K562 (cell line): ENCODE results near the gene SERPINE3. TPM values are rescaled to one million over a fixed set of nuclear protein-coding genes. Genes with fewer than 3 reads are reported as not detected.

Source experiments
- ATAC-seq: fragments of 200-7000 bp; cut with Tn5 transposase; 3 replicates; pipeline ENCODE4 v1.9.1; 2020; ENCODE audit warnings: moderate library complexity
- BruUV-seq: library from RNA; stranded (reverse); fragments of 400-500 nt; replicated peaks from 2 replicates; lab custom pipeline; 2021; lab: Mats Ljungman, UMichigan
- CTCF ChIA-PET: fragments of 300-600 bp; formaldehyde crosslinking; extraction: SDS; loops from one replicate; lab custom pipeline; 2021; ENCODE audit warnings: low intra/inter-chr PET ratio; lab: Yijun Ruan, JAX
- POLR2A ChIA-PET: fragments of 300-600, 350-650 bp; sonication (Branson Sonifier 250); formaldehyde crosslinking; extraction: SDS; loops from one replicate; lab custom pipeline; 2021; ENCODE audit warnings: antibody characterized with exemption, inconsistent platforms; lab: Yijun Ruan, JAX
- DNase-seq, 4 experiments: peaks; one replicate each; pipeline versions ENCODE4 v3.0.0 to v3.0.0-alpha.2; 2011 to 2018; ENCODE audit warnings: low spot score in 3 of 4, mixed read lengths in 3 of 4; ENCODE audit errors: extremely low read depth in 1 of 4
- FAIRE-seq: peaks from 2 replicates; lab custom pipeline; 2011; peaks lifted over from hg19 to GRCh38; lab: Jason Lieb, UNC
- H2AFZ ChIP-seq: 2 replicates; pipeline ENCODE4 v1.6.0; 2011; ENCODE audit warnings: low read depth, low read length, control low read depth, inconsistent platforms
- H3K27ac ChIP-seq: fragments of 200-600 bp; 3 replicates; pipeline ENCODE4 v1.8.0; 2011; ENCODE audit warnings: low read depth, mild to moderate bottlenecking, control low read depth, inconsistent platforms, low read length, moderate library complexity, mixed read lengths; ENCODE audit errors: extremely low read depth
- H3K27me3 ChIP-seq, 2 experiments: fragments of 300-600 bp in 1 of 2; 2 replicates in 1 of 2; 3 replicates in 1 of 2; pipeline versions ENCODE4 v1.6.0 to v1.8.0; 2011; ENCODE audit warnings: inconsistent platforms in 2 of 2, low read length in 2 of 2, mild to moderate bottlenecking in 1 of 2, mixed read lengths in 1 of 2, moderate library complexity in 1 of 2; ENCODE audit not compliant: control insufficient read depth in 2 of 2, insufficient read depth in 2 of 2
- H3K36me3 ChIP-seq: fragments of 300-600 bp; 3 replicates; pipeline ENCODE4 v1.8.0; 2011; ENCODE audit warnings: mild to moderate bottlenecking, low read length, inconsistent platforms; ENCODE audit not compliant: control insufficient read depth, insufficient read depth
- H3K4me1 ChIP-seq, 2 experiments: fragments of 200-600 bp in 1 of 2; replicated peaks in 1 of 2; 2 replicates in 1 of 2; 3 replicates in 1 of 2; pipeline versions ENCODE4 v1.5.1 to v1.8.0; 2011; ENCODE audit warnings: inconsistent platforms in 2 of 2, low read length in 2 of 2, mild to moderate bottlenecking in 1 of 2, mixed read lengths in 1 of 2, moderate library complexity in 1 of 2; ENCODE audit not compliant: control insufficient read depth in 2 of 2, insufficient read depth in 2 of 2
- H3K4me2 ChIP-seq: 2 replicates; pipeline ENCODE4 v1.6.1; 2011; ENCODE audit warnings: low read length, control low read depth, inconsistent platforms, mixed read lengths; ENCODE audit not compliant: insufficient read depth
- H3K4me3 ChIP-seq: fragments of 200-600 bp; sonication (generic), shearing (Covaris generic); 2 replicates; pipeline ENCODE4 v1.5.1; 2016; ENCODE audit warnings: control low read depth, inconsistent platforms
- H3K79me2 ChIP-seq: fragments of 200-600 bp; 3 replicates; pipeline ENCODE4 v1.8.0; 2011; ENCODE audit warnings: low read length, inconsistent platforms; ENCODE audit not compliant: control insufficient read depth, insufficient read depth
- H3K9ac ChIP-seq, 2 experiments: 2 replicates each; pipeline versions ENCODE4 v1.6.0 to v1.6.1; 2011; ENCODE audit warnings: low read depth in 2 of 2, low read length in 2 of 2, control low read depth in 1 of 2, inconsistent platforms in 1 of 2, mild to moderate bottlenecking in 1 of 2, mixed read lengths in 1 of 2; ENCODE audit not compliant: insufficient read depth in 1 of 2
- H3K9me1 ChIP-seq: one replicate; pipeline ENCODE4 v1.6.0; 2011; ENCODE audit warnings: inconsistent platforms, mild to moderate bottlenecking, low read length, moderate library complexity; ENCODE audit not compliant: control insufficient read depth, insufficient read depth
- H3K9me3 ChIP-seq: replicated peaks from 2 replicates; pipeline ENCODE4 v1.5.1; 2011; ENCODE audit warnings: low read depth, low read length, inconsistent platforms; ENCODE audit not compliant: control insufficient read depth, insufficient read depth
- H4K20me1 ChIP-seq: replicated peaks from 2 replicates; pipeline ENCODE4 v1.6.1; 2011; ENCODE audit warnings: low read length, inconsistent platforms, mixed read lengths; ENCODE audit not compliant: control insufficient read depth, insufficient read depth
- CSDE1 ChIP-seq, 2 experiments: fragments of 450-650 bp; IDR thresholded peaks; 2 replicates each; pipeline ENCODE4 v1.6.1; 2016; ENCODE audit warnings: mild to moderate bottlenecking in 1 of 2
- FOSL1 ChIP-seq: fragments of 200-800 bp; sonication (Bioruptor generic); conservative IDR thresholded peaks from 2 replicates; pipeline ENCODE4 v1.6.1; 2016; ENCODE audit warnings: missing genetic modification characterization, missing compliant biosample characterization
- HMGN3 ChIP-seq: IDR thresholded peaks from 2 replicates; pipeline ENCODE4 v1.6.1; 2011; ENCODE audit warnings: borderline replicate concordance, low read depth, mild to moderate bottlenecking, mixed read lengths, low read length; ENCODE audit not compliant: insufficient read length; ENCODE audit errors: extremely low read depth
- LEF1 ChIP-seq: fragments of 450-650 bp; IDR thresholded peaks from 2 replicates; pipeline ENCODE4 v1.6.1; 2016; ENCODE audit warnings: mild to moderate bottlenecking
- MED1 ChIP-seq: sonication (generic); formaldehyde crosslinking; IDR thresholded peaks from 2 replicates; pipeline ENCODE4 v1.8.1; 2023; ENCODE audit warnings: missing genetic modification reagents, borderline replicate concordance
- NEUROD1 ChIP-seq: fragments of 150-350 bp; IDR thresholded peaks from 2 replicates; pipeline ENCODE4 v1.6.1; 2014; ENCODE audit warnings: borderline replicate concordance, low read length, low read depth; ENCODE audit not compliant: partially characterized antibody
- PHB2 ChIP-seq: fragments of 450-650 bp; IDR thresholded peaks from 2 replicates; pipeline ENCODE4 v1.6.1; 2017; ENCODE audit warnings: low read depth
- POLR2AphosphoS5 ChIP-seq: IDR thresholded peaks from 2 replicates; pipeline ENCODE4 v1.6.1; 2011; ENCODE audit warnings: mild to moderate bottlenecking, low read depth, low read length, moderate library complexity; ENCODE audit not compliant: control insufficient read depth, insufficient read depth
- PTTG1 ChIP-seq: fragments of 450-650 bp; IDR thresholded peaks from 2 replicates; pipeline ENCODE4 v1.6.1; 2016; ENCODE audit warnings: low read depth, mild to moderate bottlenecking, missing genetic modification characterization, missing compliant biosample characterization
- YBX1 ChIP-seq: fragments of 450-650 bp; IDR thresholded peaks from 2 replicates; pipeline ENCODE4 v1.7.1; 2016; ENCODE audit warnings: mild to moderate bottlenecking
- ZNF146 ChIP-seq: IDR thresholded peaks from one replicate; pipeline ENCODE4 v1.6.1; 2018; ENCODE audit warnings: missing compliant biosample characterization; ENCODE audit not compliant: unreplicated experiment
- ZNF217 ChIP-seq: sonication (generic); formaldehyde crosslinking; IDR thresholded peaks from 2 replicates; pipeline ENCODE4 v1.8.0; 2022; ENCODE audit warnings: mild to moderate bottlenecking, missing genetic modification reagents
- ZNF444 ChIP-seq: fragments of 250-450 bp; sonication (Bioruptor Pico); IDR thresholded peaks from 2 replicates; pipeline ENCODE4 v1.4.0; 2020; ENCODE audit warnings: mild to moderate bottlenecking, moderate library complexity
- ZNF695 ChIP-seq: fragments of 450-650 bp; formaldehyde crosslinking; IDR thresholded peaks from 2 replicates; pipeline ENCODE4 v1.4.0; 2020; ENCODE audit warnings: mild to moderate bottlenecking, moderate library complexity
- WGBS: fragments of 100-300 bp; shearing (Covaris generic); methylation state at CpG from one replicate; pipeline ENCODE4 v1.1.6; 2016; ENCODE audit warnings: low coverage, mixed read lengths; ENCODE audit not compliant: insufficient coverage; ENCODE audit errors: missing lambda C conversion rate; 5-methylcytosine and 5-hydroxymethylcytosine counted together
- in situ Hi-C: fragments of 300-500 bp; cut with MboI; formaldehyde crosslinking; loops from 4 replicates; pipeline ENCODE4 v1.15.0; 2018; ENCODE audit warnings: inconsistent platforms, mixed read lengths
- intact Hi-C: fragments of 100-400 bp; cut with micrococcal nuclease; formaldehyde crosslinking; loops from 2 replicates; pipeline ENCODE4 v1.14.2; 2022
- polyA plus RNA-seq, 8 experiments: library from polyadenylated mRNA; depleted of rRNA in 4 of 8; stranded (reverse) in 5 of 8; unstranded in 3 of 8; fragments of >200 nt; fragmentation: Nextera tagmentation in 2 of 8; fragmentation: Illumina TruSeq in 1 of 8; extraction: Ambion mirVana in 2 of 8; extraction: Trizol in 1 of 8; gene quantifications; 2 replicates each; pipeline versions ENCODE4 v1.2.1 to v1.2.3, GENCODE V29; 2011 to 2014; ENCODE audit warnings: inconsistent platforms in 1 of 8, missing spikeins in 1 of 8
- total RNA-seq, 7 experiments: library from RNA; depleted of rRNA in 6 of 7; stranded (reverse); fragments of >200 nt in 6 of 7; fragmentation: Illumina TruSeq in 2 of 7; extraction: Trizol in 2 of 7; gene quantifications; 2 replicates each; pipeline versions ENCODE4 v1.2.1 to v1.2.3, GENCODE V29; 2011 to 2021; ENCODE audit warnings: low replicate concordance in 1 of 7
- TF ChIP-seq, protein P1 (sequence below): fragments of 450-650 bp; IDR thresholded peaks from 2 replicates; pipeline ENCODE4 v1.6.1; 2016; ENCODE audit warnings: missing biosample characterization, missing genetic modification characterization
- TF ChIP-seq, protein P2 (sequence below): fragments of 250-450 bp; sonication (Bioruptor Pico); IDR thresholded peaks from 2 replicates; pipeline ENCODE4 v1.8.0; 2022; ENCODE audit warnings: moderate library complexity, mild to moderate bottlenecking, inconsistent platforms

SERPINE3 gene
- total and polyA plus RNA-seq, 9 of the 15 experiments (the other 6 are each of a cell fraction or from before 2014, with no cell fraction given): not detected

DNA sequence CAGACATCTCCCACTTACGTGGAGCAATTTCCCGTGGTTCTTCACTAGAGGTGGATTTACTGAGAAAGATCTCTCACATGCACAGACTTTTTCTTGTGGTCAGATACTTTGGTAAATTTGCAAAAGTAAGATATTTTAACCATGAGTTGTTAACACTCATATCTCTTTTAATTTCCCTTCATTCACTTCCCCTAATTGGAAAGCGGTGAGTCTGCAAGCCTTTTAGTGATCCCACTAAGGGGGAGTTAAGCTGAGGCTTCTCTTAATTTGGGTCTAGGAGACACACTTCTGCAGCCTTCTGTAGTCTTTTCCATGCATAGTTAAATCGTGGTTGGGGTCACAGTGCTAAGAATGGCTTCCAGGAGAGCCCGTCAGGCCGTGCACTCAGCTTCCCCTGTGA is 30.7 kb upstream of the SERPINE3 start:
- no peak overlapping the region for H3K9ac ChIP-seq
- H3K9me3 ChIP-seq: no peaks in the 10 kb centered on the region
- WGBS: 0% methylated on average over 6 of the region's 6 CpGs

DNA sequence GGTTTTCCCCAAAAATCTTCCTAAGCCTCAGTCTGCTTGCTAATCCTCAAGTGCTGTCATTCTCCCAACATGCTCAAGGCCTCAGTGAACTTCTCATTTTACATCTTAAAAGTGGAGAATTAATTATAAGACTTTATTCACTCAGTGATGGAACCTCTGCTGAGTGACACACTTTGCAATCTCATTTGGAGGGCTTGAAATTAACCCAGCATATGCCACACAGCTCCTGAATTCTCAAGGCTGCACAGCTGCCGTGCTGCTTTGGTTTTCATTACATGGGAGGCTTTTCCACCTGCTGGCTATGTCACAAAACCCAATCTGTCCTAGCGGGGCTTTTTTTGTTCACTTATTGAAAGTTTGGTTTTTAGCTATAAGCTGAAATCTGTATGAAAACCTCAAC is 28.3 kb upstream of the SERPINE3 start:
- no peak overlapping the region for H3K9ac ChIP-seq
- H3K4me3 ChIP-seq: no peak overlapping the region
- H3K9me3 ChIP-seq: no peaks in the 10 kb centered on the region
- no peak overlapping the region for H3K27ac ChIP-seq
- peaks cover 5% of the 10 kb centered on the region in 2 experiments; a peak in 4 of 5 replicates for H3K27me3 ChIP-seq
- DNase-seq: no peak
- H3K9me1 ChIP-seq: no peaks in the 10 kb centered on the region
- H4K20me1 ChIP-seq: no peaks in the 10 kb centered on the region
- H2AFZ ChIP-seq: no peak overlapping the region
- no peaks in the 10 kb centered on the region for H3K36me3 ChIP-seq
- WGBS: 0% methylated on average over 2 of the region's 2 CpGs
- BruUV-seq: no TSS peak
- in situ Hi-C loops: no loop called here
- no peak for TF ChIP-seq FOSL1 (tag)
- TF ChIP-seq HMGN3: no peak
- TF ChIP-seq, protein P1, sequence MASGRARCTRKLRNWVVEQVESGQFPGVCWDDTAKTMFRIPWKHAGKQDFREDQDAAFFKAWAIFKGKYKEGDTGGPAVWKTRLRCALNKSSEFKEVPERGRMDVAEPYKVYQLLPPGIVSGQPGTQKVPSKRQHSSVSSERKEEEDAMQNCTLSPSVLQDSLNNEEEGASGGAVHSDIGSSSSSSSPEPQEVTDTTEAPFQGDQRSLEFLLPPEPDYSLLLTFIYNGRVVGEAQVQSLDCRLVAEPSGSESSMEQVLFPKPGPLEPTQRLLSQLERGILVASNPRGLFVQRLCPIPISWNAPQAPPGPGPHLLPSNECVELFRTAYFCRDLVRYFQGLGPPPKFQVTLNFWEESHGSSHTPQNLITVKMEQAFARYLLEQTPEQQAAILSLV (tag): no peak
- no peak for TF ChIP-seq MED1
- TF ChIP-seq NEUROD1: no peak
- no peak for TF ChIP-seq ZNF695 (CRISPR knock-in tag)
- no peak for TF ChIP-seq ZNF146
- no peak for TF ChIP-seq CSDE1 (IDR thresholded peaks at IDR 0.05)
- TF ChIP-seq LEF1: no peak
- no peak for TF ChIP-seq YBX1
- TF ChIP-seq PHB2: no peak
- TF ChIP-seq POLR2AphosphoS5: no peak
- POLR2A ChIA-PET: no interaction called here
- no peak for FAIRE-seq
- no peaks in the 10 kb centered on the region for H3K4me1 ChIP-seq
- H3K4me2 ChIP-seq: no peak overlapping the region
- no peak for ATAC-seq
- CTCF ChIA-PET: no interaction called here
- no peaks in the 10 kb centered on the region for H3K79me2 ChIP-seq
- intact Hi-C loops: no loop called here

More for the DNA sequence above, 30.7 kb upstream of the SERPINE3 start:
- POLR2A ChIA-PET: interaction anchor here (0.5 kb wide), 1 partner anchor 23 kb away, joined by 3 read pairs; no protein-coding TSS in a partner anchor
- Histone ChIP-seq H4K20me1 (no peaks in the 10 kb centered on the region), H3K79me2 (no peaks in the 10 kb centered on the region), H3K4me1 (no peaks in the 10 kb centered on the region), H3K36me3 (no peaks in the 10 kb centered on the region), H3K4me2 (no peak overlapping the region), H3K27ac (no peak overlapping the region), H3K9me1 (no peaks in the 10 kb centered on the region), H2AFZ (no peak overlapping the region), H3K27me3 (peaks cover 4 to 8% of the 10 kb centered on the region in 2 experiments; a peak in 4 of 5 replicates), H3K4me3 (no peak overlapping the region)
- in situ Hi-C loops: no loop called here
- ATAC-seq: no peak
- no TSS peak for BruUV-seq
- DNase-seq: no peak
- CTCF ChIA-PET: no interaction called here
- no peak for FAIRE-seq
- TF ChIP-seq ZNF444 (no peak), PTTG1 (no peak), ZNF217 (CRISPR knock-in tag) (no peak)
- TF ChIP-seq, protein P2, sequence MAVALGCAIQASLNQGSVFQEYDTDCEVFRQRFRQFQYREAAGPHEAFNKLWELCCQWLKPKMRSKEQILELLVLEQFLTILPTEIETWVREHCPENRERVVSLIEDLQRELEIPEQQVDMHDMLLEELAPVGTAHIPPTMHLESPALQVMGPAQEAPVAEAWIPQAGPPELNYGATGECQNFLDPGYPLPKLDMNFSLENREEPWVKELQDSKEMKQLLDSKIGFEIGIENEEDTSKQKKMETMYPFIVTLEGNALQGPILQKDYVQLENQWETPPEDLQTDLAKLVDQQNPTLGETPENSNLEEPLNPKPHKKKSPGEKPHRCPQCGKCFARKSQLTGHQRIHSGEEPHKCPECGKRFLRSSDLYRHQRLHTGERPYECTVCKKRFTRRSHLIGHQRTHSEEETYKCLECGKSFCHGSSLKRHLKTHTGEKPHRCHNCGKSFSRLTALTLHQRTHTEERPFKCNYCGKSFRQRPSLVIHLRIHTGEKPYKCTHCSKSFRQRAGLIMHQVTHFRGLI: no peak
- intact Hi-C loops: no loop called here
